Activated T-cell treated with anti-CD3 and anti-CD28 coated beads, Interleukin-2, amount 50 U/mL, for 72 hours (primary cell): Measurements from ENCODE around the gene SYNE1. TPM values are rescaled to one million over a fixed set of nuclear protein-coding genes. Genes with fewer than 3 reads are reported as not detected.
A peak's percentile ranks its signal among the peaks of the same experiment; 100 is the strongest.

Experiments
- ATAC-seq, 2 donors: fragments of 150-1000 bp; cut with Tn5 transposase; replicated peaks in 1 of 2; 2 replicates each; pipeline ENCODE4 v1.10.0; 2021; ENCODE audit warnings: moderate library complexity in 2 of 2, mild to moderate bottlenecking in 1 of 2
- DNase-seq, 2 donors: peaks; one replicate each; pipeline ENCODE4 v3.0.0; 2021 to 2022; ENCODE audit warnings: mixed read lengths in 1 of 2
- H3K27ac Mint-ChIP-seq: one replicate; pipeline ENCODE4 v1.8.0; 2022; ENCODE audit warnings: mild to moderate bottlenecking, moderate library complexity, mixed read lengths
- H3K27me3 Mint-ChIP-seq: one replicate; pipeline ENCODE4 v1.8.0; 2022; ENCODE audit warnings: low read depth, mixed read lengths
- H3K36me3 Mint-ChIP-seq, 2 donors: one replicate each; pipeline ENCODE4 v1.8.0; 2022; ENCODE audit warnings: mixed read lengths in 2 of 2, mild to moderate bottlenecking in 1 of 2; ENCODE audit not compliant: insufficient read depth in 2 of 2
- H3K4me1 Mint-ChIP-seq: one replicate; pipeline ENCODE4 v1.8.0; 2022; ENCODE audit warnings: low read depth, mixed read lengths
- H3K4me3 Mint-ChIP-seq, 2 donors: one replicate each; pipeline ENCODE4 v1.8.0; 2022; ENCODE audit warnings: mild to moderate bottlenecking in 2 of 2, mixed read lengths in 2 of 2, moderate library complexity in 2 of 2
- H3K9me3 Mint-ChIP-seq, 2 donors: one replicate each; pipeline ENCODE4 v1.8.0; 2022; ENCODE audit warnings: mixed read lengths in 2 of 2
- total RNA-seq, 2 donors: library from RNA; stranded (reverse); gene quantifications; one replicate each; pipeline ENCODE4 v1.2.3, GENCODE V29; 2022

Gene SYNE1
- total RNA-seq, 2 donors from 2014 or later: 34.5 to 38.9 TPM

DNA sequence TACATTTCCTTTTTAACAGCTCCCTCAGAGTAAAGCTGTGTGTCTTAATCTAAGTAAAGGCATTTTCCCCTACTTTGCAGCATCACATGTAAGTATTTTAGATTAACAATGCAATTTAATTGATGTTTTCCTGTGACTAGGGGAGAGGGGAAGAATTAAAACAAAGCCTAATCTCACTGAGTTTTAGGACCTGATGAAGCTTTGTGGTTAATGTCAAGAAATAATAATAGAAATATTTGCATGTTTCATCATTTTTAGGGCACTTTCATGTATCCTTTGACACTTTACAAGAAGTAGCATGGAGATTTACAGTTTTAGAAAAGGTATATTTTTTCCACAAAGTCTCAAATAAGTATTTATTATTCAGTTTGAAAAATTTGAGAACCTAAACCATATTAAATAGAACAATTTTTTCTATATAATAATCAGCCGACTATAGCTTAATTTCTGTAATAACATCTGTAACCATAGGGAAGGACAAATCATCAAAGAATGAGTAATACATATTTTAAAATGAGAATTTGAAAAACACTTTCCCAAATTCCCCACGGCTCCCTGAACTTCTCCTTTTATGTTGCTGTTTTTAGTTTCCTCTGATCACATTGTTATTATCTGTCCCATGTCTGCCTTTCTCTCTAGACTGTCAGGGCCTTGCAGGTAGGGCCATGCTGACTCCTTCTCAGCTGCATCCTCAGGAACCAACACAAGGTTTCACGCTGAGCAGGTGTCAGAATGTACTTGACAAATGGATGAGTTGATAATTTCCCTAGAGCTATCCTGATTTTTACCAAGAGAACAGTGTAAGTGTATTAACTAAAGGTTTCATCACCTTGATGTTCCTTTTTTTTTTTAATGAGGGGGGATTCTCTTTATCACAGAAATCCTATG lies 338.1 kb downstream of the SYNE1 start:
- no peaks in the 10 kb centered on the region for H3K36me3 Mint-ChIP-seq
- H3K4me1 Mint-ChIP-seq: peaks cover 42% of the 10 kb centered on the region
- peak overlapping the region; percentile 33 to 35 for H3K4me3 Mint-ChIP-seq
- no peak for ATAC-seq
- no peaks in the 10 kb centered on the region for H3K27me3 Mint-ChIP-seq
- no peak for DNase-seq
- H3K27ac Mint-ChIP-seq: no peak overlapping the region
- H3K9me3 Mint-ChIP-seq: no peaks in the 10 kb centered on the region

DNA sequence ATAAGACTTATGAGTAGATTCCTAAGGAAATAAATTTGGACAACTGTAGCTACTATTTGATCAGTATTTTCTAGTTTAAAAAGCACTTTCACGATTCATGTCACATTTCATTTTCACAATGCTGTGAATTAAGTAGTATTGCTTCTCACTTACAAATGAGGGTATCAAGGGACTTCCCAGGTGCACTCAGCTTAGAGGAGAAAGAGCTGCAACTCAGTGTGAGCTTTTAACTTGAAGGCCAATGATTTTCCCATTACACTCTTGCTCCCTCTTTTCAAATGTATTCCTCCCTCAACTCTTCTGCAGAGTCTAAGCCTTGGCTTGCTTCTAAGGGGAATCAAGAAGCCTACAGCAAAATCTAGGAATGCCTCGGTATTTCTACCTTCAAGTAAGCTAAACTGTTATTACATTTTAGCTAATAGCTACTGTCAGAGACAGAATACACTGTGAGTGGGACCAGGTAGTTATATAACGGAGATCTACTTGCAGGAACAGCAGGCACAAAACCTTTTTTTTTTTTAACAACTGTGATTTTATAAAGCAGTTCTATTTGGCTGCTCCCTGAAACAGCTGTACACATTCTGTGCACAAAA lies 339.0 kb downstream of the SYNE1 start:
- DNase-seq (no peak), ATAC-seq (no peak)
- Mint-ChIP-seq H3K27ac (no peak overlapping the region), H3K4me3 (peak overlapping the region in 1 of 2 donors; percentile 45), H3K4me1 (peaks cover 42% of the 10 kb centered on the region), H3K27me3 (no peaks in the 10 kb centered on the region), H3K9me3 (no peaks in the 10 kb centered on the region), H3K36me3 (no peaks in the 10 kb centered on the region)

DNA sequence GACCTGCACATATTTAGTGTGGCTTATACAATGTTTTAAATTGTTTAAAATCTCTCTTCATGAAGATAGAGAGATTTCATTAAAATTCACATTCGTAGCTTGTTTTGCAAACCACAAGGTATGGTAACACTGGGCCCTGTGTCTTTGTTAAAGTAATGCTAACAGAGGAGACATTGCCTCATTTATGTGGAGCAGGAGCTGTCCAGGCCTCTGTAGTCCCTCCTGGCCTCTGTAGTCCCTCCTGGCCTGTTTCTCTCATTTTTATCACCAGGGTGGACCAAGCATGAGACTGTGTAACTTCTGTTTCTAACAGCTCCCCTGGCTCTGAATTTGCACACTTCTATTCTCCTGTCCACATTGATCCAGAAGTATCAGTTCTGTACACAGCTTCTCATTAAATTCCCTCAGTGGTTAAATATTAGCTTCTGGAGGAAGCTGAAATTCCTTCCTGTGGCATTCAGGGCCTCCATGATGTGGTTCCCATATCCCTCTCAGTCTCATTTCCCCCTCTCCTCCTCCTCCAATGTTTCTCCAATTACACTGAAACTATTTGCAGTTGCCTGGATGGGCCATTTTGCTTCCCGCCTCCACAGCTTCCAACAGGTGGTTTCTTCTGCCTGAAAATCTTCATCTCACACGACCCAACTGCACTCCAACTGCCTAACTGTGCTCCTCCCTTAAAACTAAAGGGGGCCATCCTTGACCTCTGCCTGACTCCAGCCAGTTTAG lies 340.4 kb downstream of the SYNE1 start:
- ATAC-seq (no peak), DNase-seq (no peak)
- no peak overlapping the region for H3K27ac Mint-ChIP-seq
- no peaks in the 10 kb centered on the region for H3K9me3 Mint-ChIP-seq
- H3K4me1 Mint-ChIP-seq: peaks cover 42% of the 10 kb centered on the region
- H3K4me3 Mint-ChIP-seq: no peak overlapping the region
- no peaks in the 10 kb centered on the region for H3K36me3 Mint-ChIP-seq
- H3K27me3 Mint-ChIP-seq: no peaks in the 10 kb centered on the region

DNA sequence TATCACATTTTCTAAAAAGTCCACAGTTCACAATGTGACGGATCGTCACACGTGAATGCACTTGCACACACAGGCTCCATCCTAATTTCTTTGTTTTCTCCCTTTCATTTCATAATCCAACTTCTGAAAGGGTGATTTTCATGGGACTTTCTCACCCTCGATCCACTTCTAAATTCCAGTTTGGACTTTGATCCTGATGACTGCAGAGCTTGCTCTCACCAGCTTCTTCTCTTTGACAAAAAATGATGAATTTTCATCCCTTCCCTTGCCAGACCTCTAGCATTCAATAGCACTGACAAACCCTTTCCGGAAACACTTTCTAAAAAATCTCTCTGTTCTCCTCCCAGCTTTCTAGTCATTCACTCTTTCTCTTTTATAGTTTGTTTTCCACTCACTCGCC lies 341.2 kb downstream of the SYNE1 start:
- Mint-ChIP-seq H3K27me3 (no peaks in the 10 kb centered on the region), H3K4me3 (no peak overlapping the region), H3K9me3 (no peaks in the 10 kb centered on the region), H3K4me1 (peaks cover 38% of the 10 kb centered on the region), H3K36me3 (no peaks in the 10 kb centered on the region), H3K27ac (no peak overlapping the region)
- ATAC-seq: no peak
- DNase-seq: no peak

DNA sequence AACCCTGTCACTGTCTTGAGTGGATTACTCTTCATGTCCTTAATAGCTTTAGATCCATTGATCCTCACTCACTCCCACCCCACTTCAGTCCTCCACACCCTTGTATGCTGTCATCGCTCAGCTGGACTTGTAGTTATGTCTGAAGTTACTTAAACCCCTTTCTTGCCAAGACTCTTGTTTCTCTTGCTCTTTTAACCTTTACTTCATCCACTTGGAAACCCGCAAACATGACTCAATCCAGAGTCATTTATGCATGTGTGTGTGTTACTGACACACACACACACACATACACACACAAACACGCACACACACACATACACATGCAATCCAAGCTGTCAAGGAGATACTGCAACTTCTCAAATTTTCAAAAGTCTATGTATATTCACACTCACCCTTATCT lies 341.8 kb downstream of the SYNE1 start:
- Mint-ChIP-seq H3K4me1 (peaks cover 33% of the 10 kb centered on the region), H3K27me3 (no peaks in the 10 kb centered on the region), H3K9me3 (no peaks in the 10 kb centered on the region), H3K4me3 (no peak overlapping the region), H3K27ac (no peak overlapping the region), H3K36me3 (no peaks in the 10 kb centered on the region)
- DNase-seq: no peak
- ATAC-seq: no peak

DNA sequence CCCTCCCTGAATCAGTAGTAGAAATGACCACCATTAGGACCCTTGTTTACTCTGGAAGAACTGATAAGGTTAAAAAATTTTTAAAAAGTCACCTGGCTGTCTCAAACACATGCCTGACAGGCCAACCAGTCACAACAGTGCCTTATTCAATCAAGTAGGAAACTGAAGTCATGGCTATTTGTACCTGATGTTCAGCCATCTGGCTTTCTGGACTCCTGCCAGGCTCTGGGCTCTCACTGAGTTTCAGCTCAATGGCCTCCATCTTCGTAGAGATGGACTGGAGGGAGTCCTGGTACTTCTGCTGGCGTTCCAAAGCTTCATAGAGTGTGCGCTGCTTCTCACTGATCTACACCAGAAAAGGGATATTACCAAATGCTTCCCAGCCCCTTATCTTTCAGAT lies 343.8 kb downstream of the SYNE1 start:
- no peak for ATAC-seq

DNA sequence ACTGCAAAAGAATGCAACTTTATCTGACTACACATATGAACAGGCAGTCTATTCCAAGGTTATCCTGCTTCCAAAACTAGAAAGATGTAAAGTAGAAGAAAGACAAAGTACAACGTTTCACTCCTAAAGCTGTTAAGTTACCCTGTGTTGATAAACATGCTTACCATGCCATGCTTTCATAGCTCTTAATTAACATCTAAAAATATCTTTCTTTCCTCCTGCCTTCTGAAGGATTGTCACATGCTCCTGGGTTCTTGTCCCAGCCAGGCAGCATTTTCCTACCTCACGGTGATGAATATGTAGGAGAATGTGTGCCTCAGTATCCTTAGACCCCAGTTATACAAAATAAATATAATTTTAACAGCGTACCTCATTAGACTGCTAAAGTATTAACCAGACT lies 344.6 kb downstream of the SYNE1 start:
- H3K27ac Mint-ChIP-seq: no peak overlapping the region
- ATAC-seq: no peak

More for the DNA sequence above, 343.8 kb downstream of the SYNE1 start:
- no peaks in the 10 kb centered on the region for H3K36me3 Mint-ChIP-seq
- H3K4me3 Mint-ChIP-seq: no peak overlapping the region
- H3K9me3 Mint-ChIP-seq: no peaks in the 10 kb centered on the region
- no peaks in the 10 kb centered on the region for H3K27me3 Mint-ChIP-seq
- H3K27ac Mint-ChIP-seq: no peak overlapping the region
- H3K4me1 Mint-ChIP-seq: peaks cover 18% of the 10 kb centered on the region
- DNase-seq: no peak

DNA sequence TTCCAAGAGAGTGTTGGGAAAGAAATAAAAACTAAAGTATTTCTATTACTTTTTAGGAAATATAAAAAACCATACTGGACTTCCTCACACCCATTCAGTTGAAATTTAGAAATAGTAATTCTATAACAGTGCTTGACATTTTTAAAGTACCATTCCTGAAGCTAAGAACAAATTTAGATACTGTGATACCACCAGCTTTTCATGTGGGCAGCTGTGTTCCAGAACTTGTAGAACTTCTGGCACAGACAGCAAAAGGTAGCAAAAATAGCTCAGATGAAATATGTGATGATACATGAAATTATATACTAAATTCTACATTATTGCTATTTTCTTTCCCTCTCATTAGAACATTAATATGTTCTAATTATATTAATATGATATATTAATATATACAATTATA lies 346.5 kb downstream of the SYNE1 start:
- H3K4me3 Mint-ChIP-seq: no peak overlapping the region
- DNase-seq: no peak
- H3K4me1 Mint-ChIP-seq: peaks cover 1% of the 10 kb centered on the region
- no peaks in the 10 kb centered on the region for H3K9me3 Mint-ChIP-seq
- ATAC-seq: no peak
- H3K27ac Mint-ChIP-seq: no peak overlapping the region
- peaks cover 0 to 2% of the 10 kb centered on the region in 2 donors for H3K36me3 Mint-ChIP-seq
- no peaks in the 10 kb centered on the region for H3K27me3 Mint-ChIP-seq

More for the DNA sequence above, 344.6 kb downstream of the SYNE1 start:
- no peaks in the 10 kb centered on the region for H3K27me3 Mint-ChIP-seq
- H3K9me3 Mint-ChIP-seq: no peaks in the 10 kb centered on the region
- H3K4me3 Mint-ChIP-seq: no peak overlapping the region
- no peak for DNase-seq
- peaks cover 12% of the 10 kb centered on the region for H3K4me1 Mint-ChIP-seq
- H3K36me3 Mint-ChIP-seq: no peaks in the 10 kb centered on the region

DNA sequence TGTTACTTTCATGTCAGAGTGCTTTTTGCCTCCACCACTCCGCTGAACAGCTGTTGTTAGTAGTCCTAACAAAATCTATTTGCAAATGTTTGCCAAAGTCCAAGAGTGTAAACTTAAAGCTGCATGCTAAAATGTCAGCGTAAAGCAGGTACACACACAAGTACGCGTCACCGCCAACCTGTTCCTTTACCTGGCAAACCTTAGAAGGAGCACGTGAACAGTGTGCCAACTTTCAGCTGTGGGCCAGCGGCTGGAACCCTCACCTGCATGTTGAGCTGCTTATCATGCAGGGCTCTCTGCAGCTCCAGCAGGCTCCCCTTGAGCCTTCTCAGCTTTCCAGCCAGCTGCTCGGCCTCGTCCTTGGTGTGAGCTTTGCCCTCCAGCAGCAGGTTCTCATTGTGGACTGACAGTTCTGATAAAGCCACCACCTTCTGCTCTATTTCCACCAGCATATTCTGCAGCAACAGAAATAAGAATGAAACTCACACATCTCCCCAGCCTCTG lies 359.3 kb downstream of the SYNE1 start:
- Mint-ChIP-seq H3K27ac (no peak overlapping the region), H3K36me3 (peaks cover 0 to 7% of the 10 kb centered on the region in 2 donors), H3K27me3 (no peaks in the 10 kb centered on the region), H3K9me3 (no peaks in the 10 kb centered on the region), H3K4me1 (no peaks in the 10 kb centered on the region), H3K4me3 (no peak overlapping the region)
- DNase-seq: no peak
- ATAC-seq: no peak

DNA sequence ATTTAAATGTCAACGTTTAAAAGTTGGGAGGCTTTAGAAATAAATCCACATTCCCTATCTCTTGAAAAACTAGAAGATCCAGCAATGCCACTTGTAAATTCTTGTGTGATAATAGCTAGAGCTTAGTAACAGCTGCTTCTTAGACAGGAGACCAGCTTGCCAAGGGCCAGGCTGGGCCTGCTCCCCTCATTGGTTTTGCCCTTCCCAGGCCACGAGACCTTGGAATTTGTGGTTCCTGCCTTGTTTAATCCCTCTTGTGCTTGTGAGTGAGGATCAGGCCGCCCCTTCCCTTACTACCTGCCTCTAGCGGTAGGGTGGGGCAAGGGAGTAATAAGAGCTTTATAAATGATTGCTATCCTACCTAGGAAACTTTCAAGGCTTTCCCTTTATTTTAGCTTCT lies 363.5 kb downstream of the SYNE1 start:
- H3K27ac Mint-ChIP-seq: no peak overlapping the region
- no peak for DNase-seq
- no peak overlapping the region for H3K4me3 Mint-ChIP-seq
- no peaks in the 10 kb centered on the region for H3K27me3 Mint-ChIP-seq
- ATAC-seq: no peak
- H3K36me3 Mint-ChIP-seq: peaks cover 0 to 7% of the 10 kb centered on the region in 2 donors
- H3K4me1 Mint-ChIP-seq: peaks cover 8% of the 10 kb centered on the region
- no peaks in the 10 kb centered on the region for H3K9me3 Mint-ChIP-seq

DNA sequence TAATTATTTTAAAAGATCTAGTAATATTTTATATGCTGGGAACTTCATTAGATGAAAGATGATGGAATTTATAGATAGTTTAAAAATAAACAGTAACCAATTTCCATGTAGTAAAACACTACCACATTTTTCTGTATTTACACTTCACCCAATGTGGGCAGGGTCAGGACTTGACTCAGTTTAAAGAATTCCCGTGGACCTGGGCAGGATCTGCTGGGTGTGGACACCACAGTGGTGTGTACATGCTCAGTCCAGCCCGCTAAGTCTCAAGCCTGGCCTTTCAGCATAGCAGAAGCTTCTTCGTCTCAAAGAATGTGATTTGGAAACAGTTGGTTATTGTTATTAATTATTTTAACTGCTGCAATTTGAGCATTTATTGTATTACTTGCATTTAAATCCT lies 364.2 kb downstream of the SYNE1 start:
- no peak for DNase-seq
- no peak overlapping the region for H3K4me3 Mint-ChIP-seq
- peaks cover 0 to 5% of the 10 kb centered on the region in 2 donors for H3K36me3 Mint-ChIP-seq
- H3K27me3 Mint-ChIP-seq: no peaks in the 10 kb centered on the region
- H3K27ac Mint-ChIP-seq: no peak overlapping the region
- no peaks in the 10 kb centered on the region for H3K9me3 Mint-ChIP-seq
- H3K4me1 Mint-ChIP-seq: peaks cover 8% of the 10 kb centered on the region
- ATAC-seq: no peak

DNA sequence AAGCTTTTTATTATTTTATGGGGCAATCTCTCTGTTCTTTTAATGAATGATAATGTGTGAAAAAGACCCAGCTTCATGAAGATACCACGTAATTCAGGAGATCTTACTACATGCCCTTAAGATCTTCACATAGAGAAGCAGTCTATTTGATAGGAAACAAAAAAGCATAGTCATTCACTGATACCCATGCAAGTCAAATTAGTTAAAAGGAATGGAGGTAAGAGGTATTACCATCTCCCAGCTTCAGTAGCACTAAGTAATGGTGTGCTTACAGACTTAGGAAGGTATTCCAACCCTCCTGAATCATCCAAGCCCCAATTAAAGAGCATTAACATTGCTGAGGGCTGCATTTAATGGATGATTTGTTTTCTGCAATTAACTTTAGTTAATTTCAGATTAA lies 364.7 kb downstream of the SYNE1 start:
- ATAC-seq: no peak
- Mint-ChIP-seq H3K27ac (no peak overlapping the region), H3K27me3 (no peaks in the 10 kb centered on the region), H3K36me3 (no peaks in the 10 kb centered on the region), H3K9me3 (no peaks in the 10 kb centered on the region), H3K4me3 (no peak overlapping the region), H3K4me1 (peaks cover 8% of the 10 kb centered on the region)
- no peak for DNase-seq
